ENCODE data around the gene HINT3.
"Not testable (repeated sequence)": the region's sequence is repeated elsewhere in the genome, so short reads cannot be mapped to it uniquely, and the experiment has no call there.

The HINT3 gene

GRCh38 chr6:125940247-125941041 is 16.1 kb upstream of the HINT3 start:
- no peak for DNase-seq

- DNase-seq: no peak
Measured at GRCh38 chr6:125942672-125943527, 13.7 kb upstream of the HINT3 start.

GRCh38 chr6:125943528-125944433 is 12.8 kb upstream of the HINT3 start:
- DNase-seq: no peak

GRCh38 chr6:125944434-125944816 is 12.1 kb upstream of the HINT3 start:
- peak; percentile 73 for DNase-seq

GRCh38 chr6:125944896-125945295 is 11.7 kb upstream of the HINT3 start:
- no peak for DNase-seq

- DNase-seq: no peak
Measured at GRCh38 chr6:125945378-125946141, 11.0 kb upstream of the HINT3 start.

GRCh38 chr6:125947615-125948014 is 9.0 kb upstream of the HINT3 start:
- no peak for DNase-seq

GRCh38 chr6:125948455-125948854 is 8.1 kb upstream of the HINT3 start:
- DNase-seq: no peak

- DNase-seq: no peak
Measured at GRCh38 chr6:125949069-125949468, 7.5 kb upstream of the HINT3 start.

- DNase-seq: no peak
Measured at GRCh38 chr6:125950293-125950692, 6.3 kb upstream of the HINT3 start.

- not testable (repeated sequence) for DNase-seq
Measured at GRCh38 chr6:125950716-125951115, 5.9 kb upstream of the HINT3 start.

GRCh38 chr6:125951323-125951722 is 5.2 kb upstream of the HINT3 start:
- DNase-seq: no peak

GRCh38 chr6:125952764-125953501 is 3.6 kb upstream of the HINT3 start:
- DNase-seq: no peak

GRCh38 chr6:125953502-125953875 is 3.1 kb upstream of the HINT3 start:
- DNase-seq: no peak

- DNase-seq: no peak
Measured at GRCh38 chr6:125954735-125955339, 1.7 kb upstream of the HINT3 start.

GRCh38 chr6:125955973-125956372 is 597 bp upstream of the HINT3 start:
- DNase-seq: no peak

- DNase-seq: no peak
Measured at GRCh38 chr6:125957391-125957693, 772 bp downstream of the HINT3 start.

GRCh38 chr6:125957845-125958244 is 1.3 kb downstream of the HINT3 start:
- DNase-seq: peak; percentile 58

GRCh38 chr6:125959041-125959440 is 2.5 kb downstream of the HINT3 start:
- DNase-seq: no peak

- DNase-seq: peak; percentile 72
Measured at GRCh38 chr6:125961117-125961516, 4.5 kb downstream of the HINT3 start.

- DNase-seq: no peak
Measured at GRCh38 chr6:125962900-125963497, 6.4 kb downstream of the HINT3 start.
